C4-2B (cell line): ENCODE results near the gene SHANK1.
"Not testable (repeated sequence)": the region's sequence is repeated elsewhere in the genome, so short reads cannot be mapped to it uniquely, and the experiment has no call there.

Experiments
- H3K27ac ChIP-seq: fragments of 450-650 bp; 2 replicates; pipeline ENCODE4 v1.5.1; 2017
- ZFX ChIP-seq: fragments of 450-650 bp; IDR thresholded peaks from 2 replicates; pipeline ENCODE4 v1.6.1; 2017
- TF ChIP-seq, protein P1 (sequence below): fragments of 450-650 bp; conservative IDR thresholded peaks from 2 replicates; pipeline ENCODE4 v1.5.1; 2017; ENCODE audit warnings: mild to moderate bottlenecking

The SHANK1 gene

DNA sequence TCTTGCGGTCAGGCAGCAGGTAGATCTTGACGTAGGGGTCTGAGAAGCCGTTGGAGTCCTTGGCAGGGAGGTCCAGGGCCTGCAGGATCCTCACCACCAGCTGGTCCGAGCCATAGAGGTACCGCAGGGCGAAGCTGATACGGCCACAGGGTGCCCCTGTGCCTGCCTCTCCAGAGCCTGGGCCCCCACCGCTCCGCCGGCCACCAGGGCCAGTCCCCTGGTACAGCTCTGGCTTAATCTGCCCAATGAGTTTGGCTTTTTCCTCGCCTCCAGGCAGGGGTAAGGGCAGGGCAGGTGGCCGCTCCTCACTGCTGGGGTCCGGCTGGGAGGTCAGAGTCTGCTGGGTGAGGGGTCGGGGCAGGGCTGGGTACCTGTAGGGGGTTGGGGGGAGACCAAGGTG, 89.8 kb downstream of the SHANK1 start:
- H3K27ac ChIP-seq, result no peak overlapping the region
- TF ChIP-seq ZFX, result no peak

DNA sequence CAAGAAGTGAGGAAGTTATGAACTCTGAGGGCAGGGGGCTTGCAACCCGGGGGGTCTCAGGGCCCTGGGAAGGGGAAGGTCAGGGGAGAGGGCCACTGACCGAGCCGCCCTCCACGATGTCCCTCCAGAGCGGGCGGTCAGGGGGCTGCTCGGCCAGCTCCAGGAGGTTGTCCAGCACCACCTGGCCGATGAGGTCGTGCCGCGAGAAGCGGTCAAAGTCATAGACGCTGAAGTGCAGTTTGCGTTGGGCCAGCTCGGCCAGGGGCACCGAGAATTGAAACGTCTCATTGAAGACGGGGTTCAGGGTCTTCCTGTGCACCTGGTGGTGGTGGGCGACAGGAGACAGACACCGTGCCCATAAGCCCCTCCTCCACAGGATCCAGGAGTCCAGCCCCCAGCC, 90.4 kb downstream of the SHANK1 start:
- TF ChIP-seq ZFX, result no peak
- TF ChIP-seq, protein P1, sequence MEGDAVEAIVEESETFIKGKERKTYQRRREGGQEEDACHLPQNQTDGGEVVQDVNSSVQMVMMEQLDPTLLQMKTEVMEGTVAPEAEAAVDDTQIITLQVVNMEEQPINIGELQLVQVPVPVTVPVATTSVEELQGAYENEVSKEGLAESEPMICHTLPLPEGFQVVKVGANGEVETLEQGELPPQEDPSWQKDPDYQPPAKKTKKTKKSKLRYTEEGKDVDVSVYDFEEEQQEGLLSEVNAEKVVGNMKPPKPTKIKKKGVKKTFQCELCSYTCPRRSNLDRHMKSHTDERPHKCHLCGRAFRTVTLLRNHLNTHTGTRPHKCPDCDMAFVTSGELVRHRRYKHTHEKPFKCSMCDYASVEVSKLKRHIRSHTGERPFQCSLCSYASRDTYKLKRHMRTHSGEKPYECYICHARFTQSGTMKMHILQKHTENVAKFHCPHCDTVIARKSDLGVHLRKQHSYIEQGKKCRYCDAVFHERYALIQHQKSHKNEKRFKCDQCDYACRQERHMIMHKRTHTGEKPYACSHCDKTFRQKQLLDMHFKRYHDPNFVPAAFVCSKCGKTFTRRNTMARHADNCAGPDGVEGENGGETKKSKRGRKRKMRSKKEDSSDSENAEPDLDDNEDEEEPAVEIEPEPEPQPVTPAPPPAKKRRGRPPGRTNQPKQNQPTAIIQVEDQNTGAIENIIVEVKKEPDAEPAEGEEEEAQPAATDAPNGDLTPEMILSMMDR, result no peak
- no peak overlapping the region for H3K27ac ChIP-seq

DNA sequence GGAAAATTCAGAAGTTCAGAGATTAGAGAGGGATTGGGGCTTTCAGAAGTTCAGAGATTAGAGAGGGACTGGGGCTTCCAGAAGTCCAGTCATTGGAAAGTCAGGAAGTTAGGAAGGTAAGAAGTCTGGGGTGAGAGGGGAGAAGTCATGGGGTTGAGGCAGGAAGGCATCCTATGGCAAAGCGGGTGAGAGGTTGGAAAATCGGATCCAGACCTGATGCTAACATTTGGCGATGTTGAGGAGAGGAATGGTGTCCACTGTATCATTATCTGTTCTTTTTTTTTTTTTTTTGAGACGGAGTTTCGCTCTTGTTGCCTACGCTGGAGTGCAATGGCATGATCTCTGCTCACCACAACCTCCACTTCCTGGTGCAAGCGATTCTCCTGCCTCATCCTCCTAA, 91.1 kb downstream of the SHANK1 start:
- H3K27ac ChIP-seq, result no peak overlapping the region
- TF ChIP-seq, protein P1, result no peak
- TF ChIP-seq ZFX, result no peak

DNA sequence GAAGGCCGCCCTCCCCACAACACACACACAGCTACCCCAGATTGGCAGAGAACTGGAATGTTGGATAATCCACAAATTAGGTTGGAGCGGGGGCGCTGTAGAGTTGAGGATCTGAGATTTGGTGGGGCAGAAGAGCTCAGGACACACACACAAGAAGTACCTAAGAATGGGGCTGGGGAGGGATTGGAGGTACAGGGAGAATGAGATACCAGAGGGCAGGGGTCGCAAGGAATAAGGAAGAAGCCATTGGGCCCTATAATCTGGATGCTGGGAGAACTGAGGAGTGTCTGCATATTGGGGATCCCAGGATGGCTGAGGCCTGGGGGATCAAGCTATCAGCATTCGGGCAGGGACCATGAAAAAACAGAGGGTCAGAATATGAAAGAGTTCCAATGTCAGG, 91.5 kb downstream of the SHANK1 start:
- no peak overlapping the region for H3K27ac ChIP-seq
- TF ChIP-seq, protein P1, result no peak
- TF ChIP-seq ZFX, result no peak

DNA sequence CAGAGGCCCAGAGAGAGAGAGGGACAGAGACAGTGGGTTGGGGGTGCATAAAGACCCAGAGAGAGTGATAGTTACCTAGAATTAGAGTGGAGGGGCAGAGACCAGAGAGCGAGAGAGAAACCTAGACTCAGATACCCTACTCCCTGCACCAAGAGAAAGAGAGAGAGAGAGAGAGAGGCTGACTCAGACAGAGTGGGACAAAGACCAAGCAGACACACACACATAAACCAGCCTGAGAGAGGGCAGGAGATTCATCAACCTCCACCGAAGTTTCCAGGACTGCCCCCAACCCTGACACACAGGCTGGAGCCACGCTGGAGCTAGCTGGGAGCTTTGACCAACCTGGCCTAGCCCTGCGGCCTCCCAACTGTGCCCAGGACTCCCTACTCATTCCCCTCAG, 92.8 kb downstream of the SHANK1 start:
- no peak for TF ChIP-seq ZFX
- TF ChIP-seq, protein P1, result no peak

DNA sequence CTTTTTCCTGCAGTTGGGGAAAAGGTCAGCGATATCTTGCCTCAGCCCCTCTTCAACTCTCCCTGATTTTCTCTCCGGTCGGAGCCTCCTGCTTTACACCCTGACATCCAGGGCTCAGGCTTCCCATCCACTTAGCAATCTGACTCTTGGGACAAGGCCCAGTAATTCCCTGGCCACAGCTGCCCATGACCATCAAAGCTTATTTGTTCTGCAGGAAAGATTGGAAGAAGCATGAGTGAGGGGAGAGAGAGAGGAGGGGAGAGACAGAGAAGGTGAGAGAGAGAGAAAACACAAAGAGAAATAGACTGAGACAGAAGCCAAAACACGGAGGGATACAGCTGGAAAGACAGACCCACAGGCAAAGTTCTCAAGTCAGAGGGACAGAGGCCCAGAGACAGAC, 93.6 kb downstream of the SHANK1 start:
- TF ChIP-seq ZFX, result no peak
- TF ChIP-seq, protein P1, result no peak
- no peak overlapping the region for H3K27ac ChIP-seq

More for the DNA sequence above, 92.8 kb downstream of the SHANK1 start:
- H3K27ac ChIP-seq, result no peak overlapping the region

DNA sequence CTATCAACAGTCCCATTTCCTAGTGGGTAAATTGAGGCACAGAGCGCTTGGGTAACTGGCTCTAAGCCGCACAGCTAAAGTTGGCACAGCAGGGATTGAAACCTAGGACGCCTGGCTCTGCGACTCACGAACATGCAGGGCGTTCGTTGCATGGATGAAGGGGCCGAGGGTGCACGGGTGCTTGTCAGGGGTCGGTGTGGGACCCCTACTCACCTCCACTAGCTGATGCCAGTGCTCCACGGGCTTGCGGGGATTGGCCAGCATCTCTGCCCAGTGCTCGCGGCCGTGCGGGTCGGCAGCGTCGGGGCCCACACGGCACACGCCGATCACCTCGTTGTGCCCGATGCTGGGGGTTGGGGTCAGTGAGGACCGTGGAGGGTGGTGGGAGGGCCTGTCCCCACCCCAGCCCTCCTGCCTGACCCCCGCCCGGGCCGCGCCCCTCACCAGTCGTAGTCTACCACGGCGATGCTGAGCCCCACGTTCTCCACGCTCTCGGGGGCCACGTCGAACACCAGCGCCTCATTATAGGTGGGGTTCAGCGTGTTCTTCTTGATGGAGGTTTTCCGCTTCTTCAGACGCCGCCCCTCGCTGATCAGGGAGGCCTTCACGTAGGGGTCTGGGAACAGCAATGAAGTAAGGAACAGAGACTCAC, 94.5 kb downstream of the SHANK1 start:
- TF ChIP-seq, protein P1, result no peak
- no peak for TF ChIP-seq ZFX
- H3K27ac ChIP-seq, result no peak overlapping the region

DNA sequence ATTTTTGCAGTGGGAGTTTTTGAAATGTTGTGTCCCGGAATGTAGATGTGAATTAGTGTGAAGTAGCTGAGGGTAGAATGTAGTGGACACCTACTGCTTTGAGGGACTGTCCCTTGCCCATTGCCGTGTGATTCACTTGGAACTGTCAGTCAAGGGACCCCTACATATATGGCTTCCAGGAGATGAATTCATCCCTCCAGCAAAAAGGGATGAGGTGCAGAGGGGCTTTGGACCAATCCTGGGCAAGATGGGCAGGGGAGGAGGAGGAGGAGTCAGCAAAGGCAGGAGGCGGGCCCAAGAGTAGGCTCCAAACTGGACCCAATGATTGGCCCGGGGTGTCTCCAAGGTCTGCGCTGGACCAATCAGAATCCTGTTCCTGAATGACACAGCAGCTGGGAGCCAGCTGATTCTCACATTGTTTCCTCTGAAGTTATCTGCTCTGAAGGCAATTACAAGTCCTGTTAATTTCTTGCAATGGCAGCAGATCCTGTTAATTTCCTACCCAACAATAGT, 99.2 kb downstream of the SHANK1 start:
- not testable (repeated sequence) for H3K27ac ChIP-seq

DNA sequence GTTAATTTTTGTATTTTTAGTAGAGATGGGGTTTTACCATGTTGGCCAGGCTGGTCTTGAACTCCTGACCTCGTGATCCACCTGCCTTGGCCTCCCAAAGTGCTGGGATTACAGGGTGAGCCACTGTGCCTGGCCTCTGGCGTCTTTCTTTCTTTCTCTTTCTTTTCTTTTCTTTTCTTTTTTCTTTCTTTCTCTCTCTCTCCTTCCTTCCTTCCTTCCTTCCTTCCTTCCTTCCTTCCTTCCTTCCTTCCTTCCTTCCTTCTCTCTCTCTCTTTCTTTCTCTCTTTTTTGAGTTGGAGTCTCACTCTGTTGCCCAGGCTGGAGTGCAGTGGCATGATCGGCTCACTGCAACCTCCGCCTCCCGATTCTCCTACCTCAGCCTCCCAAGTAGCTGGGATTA, 100.4 kb downstream of the SHANK1 start:
- H3K27ac ChIP-seq, result not testable (repeated sequence)

DNA sequence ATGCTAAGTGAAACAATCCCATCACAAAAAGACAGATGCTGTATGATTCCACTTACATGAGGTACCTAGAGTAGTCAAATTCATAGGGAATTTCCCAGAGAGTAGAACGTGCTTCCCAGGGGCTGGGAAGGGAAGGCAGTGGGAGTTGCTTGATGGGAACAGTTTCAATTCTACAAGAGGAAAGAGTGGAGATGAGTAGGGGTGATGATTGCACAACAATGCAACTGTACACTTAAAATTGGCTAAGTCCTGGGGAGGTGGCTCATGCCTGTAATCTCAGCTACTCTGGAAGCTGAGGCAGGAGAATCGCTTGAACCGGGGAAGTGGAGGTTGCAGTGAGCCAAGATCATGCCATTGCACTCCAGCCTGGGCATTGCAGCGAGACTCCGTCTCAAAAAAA, 101.2 kb downstream of the SHANK1 start:
- not testable (repeated sequence) for H3K27ac ChIP-seq

DNA sequence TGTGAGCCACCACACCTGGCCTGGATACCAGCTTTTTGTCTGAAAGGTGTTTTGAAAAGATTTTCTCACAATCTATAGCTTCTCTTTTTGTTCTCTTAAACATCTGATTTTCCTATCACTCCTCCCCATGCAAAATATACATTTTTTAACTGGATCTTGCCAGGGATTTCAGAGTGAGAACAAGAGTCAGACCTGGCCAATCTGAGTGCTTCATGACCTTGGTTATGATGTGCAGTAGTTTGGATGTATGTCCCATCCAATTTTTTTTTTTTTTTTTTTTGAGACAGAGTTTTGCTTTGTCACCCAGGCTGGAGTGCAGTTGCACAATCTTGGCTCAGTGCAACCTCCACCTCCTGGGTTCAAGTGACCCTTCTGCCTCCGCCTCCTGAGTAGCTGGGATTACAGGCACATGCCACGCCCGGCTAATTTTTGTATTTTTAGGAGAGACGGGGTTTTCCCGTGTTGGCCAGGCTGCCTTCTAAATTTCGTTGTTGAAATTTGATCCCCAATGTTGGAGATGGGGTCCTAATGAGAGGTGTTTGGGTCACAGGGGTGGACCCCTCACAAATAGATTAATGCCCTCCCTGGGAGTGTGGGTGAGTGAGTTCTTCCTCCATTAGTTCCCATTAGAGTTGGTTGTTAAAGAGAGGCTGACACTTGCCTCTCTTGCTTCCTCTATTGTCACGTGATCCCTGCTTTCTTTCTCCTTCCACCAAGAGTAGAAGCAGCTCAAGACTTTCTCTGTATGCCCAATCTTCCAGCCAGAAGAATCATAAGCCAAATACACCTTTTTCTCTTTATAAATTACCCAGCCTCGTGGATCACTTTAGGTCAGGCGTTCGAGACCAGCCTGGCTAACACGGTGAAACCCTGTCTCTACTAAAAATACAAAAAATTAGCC, 106.8 kb downstream of the SHANK1 start:
- H3K27ac ChIP-seq, result not testable (repeated sequence)
